HEK293 (cell line): Measurements from ENCODE around the gene ABHD16A.

ENCODE experiments used
- CTCF ChIP-seq: fragments of 450-650 bp; formaldehyde crosslinking; IDR thresholded peaks from 2 replicates; pipeline ENCODE4 v1.5.1; 2016; ENCODE audit warnings: missing biosample characterization, missing genetic modification characterization
- GLIS2 ChIP-seq: fragments of 450-650 bp; formaldehyde crosslinking; IDR thresholded peaks from 2 replicates; pipeline ENCODE4 v1.5.1; 2016; ENCODE audit warnings: missing biosample characterization, missing genetic modification characterization
- KLF1 ChIP-seq: fragments of 450-650 bp; formaldehyde crosslinking; IDR thresholded peaks from 2 replicates; pipeline ENCODE4 v1.5.1; 2016; ENCODE audit warnings: missing biosample characterization, missing genetic modification characterization
- KLF16 ChIP-seq: fragments of 450-650 bp; formaldehyde crosslinking; IDR thresholded peaks from 2 replicates; pipeline ENCODE4 v1.5.1; 2017; ENCODE audit warnings: missing biosample characterization, missing genetic modification characterization
- KLF9 ChIP-seq: fragments of 450-650 bp; formaldehyde crosslinking; IDR thresholded peaks from 2 replicates; pipeline ENCODE4 v1.5.1; 2016; ENCODE audit warnings: missing biosample characterization, missing genetic modification characterization, low read depth
- OVOL3 ChIP-seq: fragments of 450-650 bp; formaldehyde crosslinking; IDR thresholded peaks from 2 replicates; pipeline ENCODE4 v1.5.1; 2016; ENCODE audit warnings: missing biosample characterization, missing genetic modification characterization
- TSHZ1 ChIP-seq: fragments of 450-650 bp; formaldehyde crosslinking; IDR thresholded peaks from 2 replicates; pipeline ENCODE4 v1.5.1; 2016; ENCODE audit warnings: missing biosample characterization, missing genetic modification characterization, borderline replicate concordance
- YY1 ChIP-seq: fragments of 450-650 bp; formaldehyde crosslinking; IDR thresholded peaks from 2 replicates; pipeline ENCODE4 v1.5.1; 2018; ENCODE audit warnings: missing biosample characterization, missing genetic modification characterization
- ZBTB17 ChIP-seq: fragments of 450-650 bp; formaldehyde crosslinking; IDR thresholded peaks from 2 replicates; pipeline ENCODE4 v1.5.1; 2016; ENCODE audit warnings: missing biosample characterization, missing genetic modification characterization
- ZNF274 ChIP-seq, 2 experiments: fragments of 200-500 bp in 1 of 2; fragments of 450-650 bp in 1 of 2; sonication (Bioruptor generic) in 1 of 2; formaldehyde crosslinking in 1 of 2; IDR thresholded peaks; 2 replicates each; pipeline versions ENCODE4 v1.5.1 to v1.6.1; 2014 to 2016; ENCODE audit warnings: borderline replicate concordance in 1 of 2, inconsistent platforms in 1 of 2, low read length in 1 of 2, missing biosample characterization in 1 of 2, missing genetic modification characterization in 1 of 2
- ZNF335 ChIP-seq: fragments of 450-650 bp; formaldehyde crosslinking; conservative IDR thresholded peaks from 2 replicates; pipeline ENCODE4 v1.5.1; 2016; ENCODE audit warnings: missing biosample characterization, missing genetic modification characterization
- ZNF366 ChIP-seq: fragments of 450-650 bp; formaldehyde crosslinking; conservative IDR thresholded peaks from 2 replicates; pipeline ENCODE4 v1.5.1; 2016; ENCODE audit warnings: missing biosample characterization, missing genetic modification characterization
- ZNF514 ChIP-seq: fragments of 450-650 bp; formaldehyde crosslinking; IDR thresholded peaks from 2 replicates; pipeline ENCODE4 v1.5.1; 2016; ENCODE audit warnings: missing biosample characterization, missing genetic modification characterization
- ZNF610 ChIP-seq: fragments of 450-650 bp; formaldehyde crosslinking; IDR thresholded peaks from 2 replicates; pipeline ENCODE4 v1.5.1; 2016; ENCODE audit warnings: missing biosample characterization, missing genetic modification characterization, borderline replicate concordance
- ZNF747 ChIP-seq: fragments of 450-650 bp; formaldehyde crosslinking; IDR thresholded peaks from 2 replicates; pipeline ENCODE4 v1.5.1; 2016; ENCODE audit warnings: missing biosample characterization, missing genetic modification characterization
- ZNF792 ChIP-seq: fragments of 450-650 bp; formaldehyde crosslinking; IDR thresholded peaks from 2 replicates; pipeline ENCODE4 v1.5.1; 2016; ENCODE audit warnings: missing biosample characterization, missing genetic modification characterization
- ZSCAN5A ChIP-seq: fragments of 450-650 bp; formaldehyde crosslinking; IDR thresholded peaks from 2 replicates; pipeline ENCODE4 v1.5.1; 2016; ENCODE audit warnings: missing biosample characterization, missing genetic modification characterization
- TF ChIP-seq, protein P1 (sequence below): fragments of 450-650 bp; formaldehyde crosslinking; IDR thresholded peaks from 2 replicates; pipeline ENCODE4 v1.5.1; 2016; ENCODE audit warnings: missing biosample characterization, missing genetic modification characterization
- TF ChIP-seq, protein P2 (sequence below): fragments of 450-650 bp; IDR thresholded peaks from 2 replicates; pipeline ENCODE4 v1.5.1; 2018; ENCODE audit warnings: missing biosample characterization, missing genetic modification characterization
- TF ChIP-seq, protein P3 (sequence below): fragments of 450-650 bp; formaldehyde crosslinking; IDR thresholded peaks from 2 replicates; pipeline ENCODE4 v1.5.1; 2016; ENCODE audit warnings: missing biosample characterization, missing genetic modification characterization
- TF ChIP-seq, protein P4 (sequence below): fragments of 450-650 bp; formaldehyde crosslinking; IDR thresholded peaks from 2 replicates; pipeline ENCODE4 v1.5.1; 2017; ENCODE audit warnings: missing biosample characterization, missing genetic modification characterization

Gene ABHD16A

DNA sequence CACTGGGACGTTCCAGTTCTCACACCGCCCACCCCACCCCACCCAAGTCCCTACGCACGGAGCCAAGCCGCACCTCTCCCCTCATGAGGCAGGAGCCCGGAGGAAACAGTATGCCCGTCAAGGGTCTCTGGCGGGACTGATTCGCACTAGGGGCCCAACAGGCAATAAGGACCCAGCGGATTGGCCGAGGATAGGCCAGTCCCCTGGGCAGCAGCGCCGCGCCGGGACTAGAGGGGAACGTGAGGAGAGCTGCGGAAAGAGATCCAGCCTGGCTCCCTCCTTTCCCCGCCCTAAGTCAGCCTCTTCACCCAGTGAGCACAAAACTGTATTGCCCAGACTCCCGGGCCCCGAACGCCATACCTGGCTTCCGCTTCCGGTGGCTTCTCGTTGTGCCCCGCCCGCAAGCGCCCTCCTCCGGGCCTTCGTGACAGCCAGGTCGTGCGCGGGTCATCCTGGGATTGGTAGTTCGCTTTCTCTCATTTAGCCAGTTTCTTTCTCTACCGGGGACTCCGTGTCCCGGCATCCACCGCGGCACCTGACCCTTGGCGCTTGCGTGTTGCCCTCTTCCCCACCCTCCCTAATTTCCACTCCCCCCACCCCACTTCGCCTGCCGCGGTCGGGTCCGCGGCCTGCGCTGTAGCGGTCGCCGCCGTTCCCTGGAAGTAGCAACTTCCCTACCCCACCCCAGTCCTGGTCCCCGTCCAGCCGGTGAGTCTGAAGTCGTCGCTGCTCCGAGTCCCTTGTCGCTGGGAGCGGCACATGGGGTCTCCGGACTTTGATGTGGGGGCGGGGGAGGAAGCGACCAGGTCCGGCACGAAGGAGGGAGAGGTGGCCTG is 37.4 kb downstream of the ABHD16A start, which contains the start of gene CSNK2B (continued):
- TF ChIP-seq TSHZ1 (tag by site-specific recombination) (0 out of 2 replicates have a peak, but pooled peaks have one; percentile 8), ZNF514 (tag by site-specific recombination) (no peak), GLIS2 (tag by site-specific recombination) (peak; percentile 48; the same call in 1 of the 2 replicates), ZBTB17 (tag by site-specific recombination) (peak; percentile 4; the same call in 1 of the 2 replicates), ZNF747 (tag by site-specific recombination) (no peak), ZNF366 (tag by site-specific recombination) (peak; percentile 40; the same call in 1 of the 2 replicates), YY1 (tag by site-specific recombination) (peak; percentile 22; the same call in 1 of the 2 replicates), CTCF (peak; percentile 75), ZNF335 (peak; percentile 99), KLF16 (tag by site-specific recombination) (peak; percentile 58), KLF1 (tag by site-specific recombination) (peak; percentile 41; the same call in 1 of the 2 replicates), ZNF792 (no peak), ZNF610 (tag by site-specific recombination) (peak; percentile 69; the same call in 1 of the 2 replicates), ZSCAN5A (tag by site-specific recombination) (0 out of 2 replicates have a peak, but pooled peaks have one; percentile 57), ZNF274 (IDR thresholded peaks at IDR 0.05; ENCODE audit: low read length) (no peak), ZNF274 (tag by site-specific recombination; IDR thresholded peaks at IDR 0.05; ENCODE audit: borderline replicate concordance) (no peak), OVOL3 (peak; percentile 33; the same call in 1 of the 2 replicates), KLF9 (tag by site-specific recombination) (peak; percentile 68)
- TF ChIP-seq, protein P1, sequence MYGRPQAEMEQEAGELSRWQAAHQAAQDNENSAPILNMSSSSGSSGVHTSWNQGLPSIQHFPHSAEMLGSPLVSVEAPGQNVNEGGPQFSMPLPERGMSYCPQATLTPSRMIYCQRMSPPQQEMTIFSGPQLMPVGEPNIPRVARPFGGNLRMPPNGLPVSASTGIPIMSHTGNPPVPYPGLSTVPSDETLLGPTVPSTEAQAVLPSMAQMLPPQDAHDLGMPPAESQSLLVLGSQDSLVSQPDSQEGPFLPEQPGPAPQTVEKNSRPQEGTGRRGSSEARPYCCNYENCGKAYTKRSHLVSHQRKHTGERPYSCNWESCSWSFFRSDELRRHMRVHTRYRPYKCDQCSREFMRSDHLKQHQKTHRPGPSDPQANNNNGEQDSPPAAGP (tag by site-specific recombination) = peak; percentile 64
- TF ChIP-seq, protein P2, sequence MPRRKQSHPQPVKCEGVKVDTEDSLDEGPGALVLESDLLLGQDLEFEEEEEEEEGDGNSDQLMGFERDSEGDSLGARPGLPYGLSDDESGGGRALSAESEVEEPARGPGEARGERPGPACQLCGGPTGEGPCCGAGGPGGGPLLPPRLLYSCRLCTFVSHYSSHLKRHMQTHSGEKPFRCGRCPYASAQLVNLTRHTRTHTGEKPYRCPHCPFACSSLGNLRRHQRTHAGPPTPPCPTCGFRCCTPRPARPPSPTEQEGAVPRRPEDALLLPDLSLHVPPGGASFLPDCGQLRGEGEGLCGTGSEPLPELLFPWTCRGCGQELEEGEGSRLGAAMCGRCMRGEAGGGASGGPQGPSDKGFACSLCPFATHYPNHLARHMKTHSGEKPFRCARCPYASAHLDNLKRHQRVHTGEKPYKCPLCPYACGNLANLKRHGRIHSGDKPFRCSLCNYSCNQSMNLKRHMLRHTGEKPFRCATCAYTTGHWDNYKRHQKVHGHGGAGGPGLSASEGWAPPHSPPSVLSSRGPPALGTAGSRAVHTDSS (tag by site-specific recombination) = 0 out of 2 replicates have a peak, but pooled peaks have one; percentile 8
- TF ChIP-seq, protein P3, sequence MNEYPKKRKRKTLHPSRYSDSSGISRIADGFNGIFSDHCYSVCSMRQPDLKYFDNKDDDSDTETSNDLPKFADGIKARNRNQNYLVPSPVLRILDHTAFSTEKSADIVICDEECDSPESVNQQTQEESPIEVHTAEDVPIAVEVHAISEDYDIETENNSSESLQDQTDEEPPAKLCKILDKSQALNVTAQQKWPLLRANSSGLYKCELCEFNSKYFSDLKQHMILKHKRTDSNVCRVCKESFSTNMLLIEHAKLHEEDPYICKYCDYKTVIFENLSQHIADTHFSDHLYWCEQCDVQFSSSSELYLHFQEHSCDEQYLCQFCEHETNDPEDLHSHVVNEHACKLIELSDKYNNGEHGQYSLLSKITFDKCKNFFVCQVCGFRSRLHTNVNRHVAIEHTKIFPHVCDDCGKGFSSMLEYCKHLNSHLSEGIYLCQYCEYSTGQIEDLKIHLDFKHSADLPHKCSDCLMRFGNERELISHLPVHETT (tag by site-specific recombination) = no peak
- TF ChIP-seq, protein P4, sequence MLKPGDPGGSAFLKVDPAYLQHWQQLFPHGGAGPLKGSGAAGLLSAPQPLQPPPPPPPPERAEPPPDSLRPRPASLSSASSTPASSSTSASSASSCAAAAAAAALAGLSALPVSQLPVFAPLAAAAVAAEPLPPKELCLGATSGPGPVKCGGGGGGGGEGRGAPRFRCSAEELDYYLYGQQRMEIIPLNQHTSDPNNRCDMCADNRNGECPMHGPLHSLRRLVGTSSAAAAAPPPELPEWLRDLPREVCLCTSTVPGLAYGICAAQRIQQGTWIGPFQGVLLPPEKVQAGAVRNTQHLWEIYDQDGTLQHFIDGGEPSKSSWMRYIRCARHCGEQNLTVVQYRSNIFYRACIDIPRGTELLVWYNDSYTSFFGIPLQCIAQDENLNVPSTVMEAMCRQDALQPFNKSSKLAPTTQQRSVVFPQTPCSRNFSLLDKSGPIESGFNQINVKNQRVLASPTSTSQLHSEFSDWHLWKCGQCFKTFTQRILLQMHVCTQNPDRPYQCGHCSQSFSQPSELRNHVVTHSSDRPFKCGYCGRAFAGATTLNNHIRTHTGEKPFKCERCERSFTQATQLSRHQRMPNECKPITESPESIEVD (tag by site-specific recombination) = no peak
